Liver (tissue), 3 donors: ENCODE measurements around the gene NUP205.

ENCODE experiments used
- HNF4G ChIP-seq: IDR thresholded peaks from 2 replicates; pipeline ENCODE4 v1.6.1; 2016; ENCODE audit warnings: antibody characterized with exemption
- TF ChIP-seq, protein P1 (sequence below): IDR thresholded peaks from 2 replicates; pipeline ENCODE4 v1.6.1; 2016; ENCODE audit warnings: antibody characterized with exemption
- TF ChIP-seq, protein P2 (sequence below): fragments of 150-350 bp; IDR thresholded peaks from 2 replicates; pipeline ENCODE4 v1.5.1; 2017; ENCODE audit warnings: improper control_type of control experiment, low read depth, low read length; ENCODE audit not compliant: missing input control
- TF ChIP-seq, protein P3 (sequence below): IDR thresholded peaks from 2 replicates; pipeline ENCODE4 v1.6.1; 2016; ENCODE audit warnings: antibody characterized with exemption
- donor health status: healthy.
- donor health status: healthy.

DNA sequence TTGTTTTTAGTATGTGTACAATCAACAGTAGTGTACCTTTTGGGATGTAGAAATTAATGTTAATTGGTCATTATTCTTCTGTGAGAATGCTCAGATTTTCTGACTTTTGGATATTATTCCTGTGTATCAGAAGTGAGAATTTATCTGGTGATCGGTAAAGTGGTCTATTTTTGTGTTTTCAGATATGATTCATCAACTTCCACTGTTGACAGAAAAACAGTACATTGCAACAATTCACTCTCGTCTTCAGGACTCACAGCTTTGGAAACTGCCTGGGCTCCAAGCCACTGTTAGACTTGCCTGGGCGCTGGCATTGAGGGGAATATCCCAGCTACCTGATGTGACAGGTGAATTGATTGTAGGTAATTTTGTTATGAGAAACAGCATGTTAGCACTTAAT, 20.9 kb downstream of the NUP205 start:
- TF ChIP-seq, protein P1, sequence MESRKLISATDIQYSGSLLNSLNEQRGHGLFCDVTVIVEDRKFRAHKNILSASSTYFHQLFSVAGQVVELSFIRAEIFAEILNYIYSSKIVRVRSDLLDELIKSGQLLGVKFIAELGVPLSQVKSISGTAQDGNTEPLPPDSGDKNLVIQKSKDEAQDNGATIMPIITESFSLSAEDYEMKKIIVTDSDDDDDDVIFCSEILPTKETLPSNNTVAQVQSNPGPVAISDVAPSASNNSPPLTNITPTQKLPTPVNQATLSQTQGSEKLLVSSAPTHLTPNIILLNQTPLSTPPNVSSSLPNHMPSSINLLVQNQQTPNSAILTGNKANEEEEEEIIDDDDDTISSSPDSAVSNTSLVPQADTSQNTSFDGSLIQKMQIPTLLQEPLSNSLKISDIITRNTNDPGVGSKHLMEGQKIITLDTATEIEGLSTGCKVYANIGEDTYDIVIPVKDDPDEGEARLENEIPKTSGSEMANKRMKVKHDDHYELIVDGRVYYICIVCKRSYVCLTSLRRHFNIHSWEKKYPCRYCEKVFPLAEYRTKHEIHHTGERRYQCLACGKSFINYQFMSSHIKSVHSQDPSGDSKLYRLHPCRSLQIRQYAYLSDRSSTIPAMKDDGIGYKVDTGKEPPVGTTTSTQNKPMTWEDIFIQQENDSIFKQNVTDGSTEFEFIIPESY: no peak
- TF ChIP-seq, protein P2, sequence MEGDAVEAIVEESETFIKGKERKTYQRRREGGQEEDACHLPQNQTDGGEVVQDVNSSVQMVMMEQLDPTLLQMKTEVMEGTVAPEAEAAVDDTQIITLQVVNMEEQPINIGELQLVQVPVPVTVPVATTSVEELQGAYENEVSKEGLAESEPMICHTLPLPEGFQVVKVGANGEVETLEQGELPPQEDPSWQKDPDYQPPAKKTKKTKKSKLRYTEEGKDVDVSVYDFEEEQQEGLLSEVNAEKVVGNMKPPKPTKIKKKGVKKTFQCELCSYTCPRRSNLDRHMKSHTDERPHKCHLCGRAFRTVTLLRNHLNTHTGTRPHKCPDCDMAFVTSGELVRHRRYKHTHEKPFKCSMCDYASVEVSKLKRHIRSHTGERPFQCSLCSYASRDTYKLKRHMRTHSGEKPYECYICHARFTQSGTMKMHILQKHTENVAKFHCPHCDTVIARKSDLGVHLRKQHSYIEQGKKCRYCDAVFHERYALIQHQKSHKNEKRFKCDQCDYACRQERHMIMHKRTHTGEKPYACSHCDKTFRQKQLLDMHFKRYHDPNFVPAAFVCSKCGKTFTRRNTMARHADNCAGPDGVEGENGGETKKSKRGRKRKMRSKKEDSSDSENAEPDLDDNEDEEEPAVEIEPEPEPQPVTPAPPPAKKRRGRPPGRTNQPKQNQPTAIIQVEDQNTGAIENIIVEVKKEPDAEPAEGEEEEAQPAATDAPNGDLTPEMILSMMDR: no peak
- TF ChIP-seq HNF4G: no peak
- TF ChIP-seq, protein P3, sequence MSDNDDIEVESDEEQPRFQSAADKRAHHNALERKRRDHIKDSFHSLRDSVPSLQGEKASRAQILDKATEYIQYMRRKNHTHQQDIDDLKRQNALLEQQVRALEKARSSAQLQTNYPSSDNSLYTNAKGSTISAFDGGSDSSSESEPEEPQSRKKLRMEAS: no peak
